Measurements from ENCODE around the gene DHX58.

DHX58 gene

DNA sequence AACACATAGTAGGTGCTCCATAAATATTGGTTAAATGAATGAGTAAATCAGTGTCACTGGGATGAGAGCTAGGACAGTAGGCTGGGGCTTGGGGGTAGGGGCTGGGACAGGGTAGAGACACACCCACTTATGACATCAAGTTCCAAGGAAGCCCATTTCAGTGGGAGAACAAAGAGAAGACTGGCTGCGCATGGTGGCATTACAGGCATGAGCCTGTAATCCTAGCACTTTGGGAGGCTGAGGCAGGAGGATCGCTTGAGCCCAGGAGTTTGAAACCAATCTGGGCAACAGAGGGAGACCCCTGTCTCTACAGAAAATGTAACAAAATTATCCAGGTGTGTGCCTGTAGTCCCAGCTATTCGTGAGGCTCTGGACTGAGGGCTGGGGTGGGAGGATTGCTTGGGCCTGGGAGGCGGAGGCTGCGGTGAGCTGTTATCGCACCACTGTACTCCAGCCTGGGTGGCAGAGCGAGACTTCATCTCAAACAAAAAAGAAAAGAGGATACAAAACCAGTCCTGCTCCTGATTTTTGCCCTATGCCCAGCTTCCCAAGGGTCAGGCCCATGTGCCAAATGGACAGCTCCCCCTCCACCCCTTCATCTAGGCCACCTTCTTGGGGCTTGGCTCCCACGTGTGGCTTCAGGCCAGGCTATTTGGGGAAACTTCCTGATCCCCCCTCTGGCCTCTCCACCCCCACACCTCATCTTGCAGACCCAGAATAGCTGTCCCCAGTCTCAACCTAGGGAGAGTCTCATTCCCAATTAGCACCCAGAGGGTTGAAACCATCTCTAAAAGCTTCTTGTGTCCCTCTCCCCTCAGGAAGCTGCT lies 21.3 kb downstream of the DHX58 start:
- H3K4me1 Mint-ChIP-seq (ENCODE audit: low read depth): no peaks in the 10 kb centered on the region
- H3K9me3 Mint-ChIP-seq: no peaks in the 10 kb centered on the region
- peaks cover 8% of the 10 kb centered on the region for H3K27me3 Mint-ChIP-seq
- no peak overlapping the region for H3K4me3 Mint-ChIP-seq
- DNase-seq: no peak
- no peak overlapping the region for H3K27ac Mint-ChIP-seq
- H3K36me3 Mint-ChIP-seq (ENCODE audit: low read depth): no peaks in the 10 kb centered on the region

DNA sequence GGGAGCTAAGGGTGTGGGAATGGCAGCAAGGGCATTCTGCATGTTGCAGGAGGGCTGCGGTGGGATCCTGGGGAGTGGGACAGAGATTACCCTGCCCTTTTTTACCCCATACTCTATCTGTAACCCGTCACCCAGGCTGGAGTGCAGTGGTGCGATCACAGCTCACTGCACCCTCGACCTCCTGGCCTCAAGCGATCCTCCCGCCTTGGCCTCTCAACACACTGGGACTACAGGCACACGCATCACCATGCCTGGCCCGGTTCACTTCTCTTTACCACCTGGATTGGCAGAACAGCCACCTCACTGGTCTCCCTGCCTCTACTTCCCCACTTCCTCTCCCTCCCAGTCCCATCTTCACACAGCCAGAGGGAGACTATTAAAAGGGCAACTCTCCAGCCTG lies 23.8 kb downstream of the DHX58 start:
- H3K9me3 Mint-ChIP-seq: no peaks in the 10 kb centered on the region
- H3K4me1 Mint-ChIP-seq (ENCODE audit: low read depth): no peaks in the 10 kb centered on the region
- no peak for DNase-seq
- H3K36me3 Mint-ChIP-seq (ENCODE audit: low read depth): no peaks in the 10 kb centered on the region
- no peak overlapping the region for H3K27ac Mint-ChIP-seq
- peaks cover 8% of the 10 kb centered on the region for H3K27me3 Mint-ChIP-seq
- no peak overlapping the region for H3K4me3 Mint-ChIP-seq

DNA sequence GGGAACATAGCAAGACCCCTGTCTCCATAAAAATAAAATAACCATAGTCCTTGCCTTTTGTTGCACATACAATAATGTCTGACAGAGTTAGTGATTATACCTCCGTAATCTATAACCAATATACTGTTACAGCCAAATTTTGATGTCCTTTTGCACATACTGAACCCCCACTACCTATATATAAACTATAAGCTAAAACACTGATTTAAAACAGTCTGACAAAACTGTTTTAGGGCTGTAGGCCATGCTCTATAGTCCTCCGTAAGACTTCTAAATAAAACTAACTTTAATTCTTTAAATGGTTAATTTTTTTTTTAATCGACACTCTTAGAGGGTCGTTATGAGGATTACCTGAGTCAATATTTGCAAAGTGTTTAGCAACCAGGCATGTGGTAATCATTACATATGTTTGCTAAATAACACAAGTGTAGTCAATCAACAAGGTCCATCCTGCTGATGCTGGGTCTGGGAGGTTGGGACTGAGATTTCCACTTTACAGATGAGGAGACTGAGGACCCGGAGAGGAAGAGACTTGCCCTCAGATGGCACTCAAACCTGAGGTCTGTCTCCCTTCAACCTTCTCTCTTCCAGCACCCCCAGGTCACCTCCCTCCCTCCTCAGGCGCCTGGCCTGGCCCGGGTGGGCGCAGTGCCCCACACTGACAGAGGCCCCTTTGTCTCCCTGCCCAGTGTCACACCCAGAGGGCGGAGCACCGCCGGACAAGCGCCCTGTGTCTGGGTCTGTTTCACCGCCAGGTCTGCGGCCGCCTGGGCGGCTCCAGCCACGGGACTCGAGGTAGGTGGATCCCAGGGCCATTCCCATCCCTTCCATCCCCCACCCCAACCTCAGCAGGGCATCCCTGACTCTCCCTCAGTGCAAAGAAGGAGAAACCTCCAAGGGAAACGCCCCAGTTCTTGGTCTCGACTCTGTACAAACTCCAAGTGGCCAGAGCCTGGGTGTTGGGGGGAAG lies 24.5 kb downstream of the DHX58 start:
- Mint-ChIP-seq H3K27ac (no peak overlapping the region), H3K9me3 (no peaks in the 10 kb centered on the region), H3K4me3 (no peak overlapping the region), H3K36me3 (ENCODE audit: low read depth) (no peaks in the 10 kb centered on the region), H3K27me3 (peaks cover 8% of the 10 kb centered on the region), H3K4me1 (ENCODE audit: low read depth) (no peaks in the 10 kb centered on the region)
- DNase-seq: no peak

DNA sequence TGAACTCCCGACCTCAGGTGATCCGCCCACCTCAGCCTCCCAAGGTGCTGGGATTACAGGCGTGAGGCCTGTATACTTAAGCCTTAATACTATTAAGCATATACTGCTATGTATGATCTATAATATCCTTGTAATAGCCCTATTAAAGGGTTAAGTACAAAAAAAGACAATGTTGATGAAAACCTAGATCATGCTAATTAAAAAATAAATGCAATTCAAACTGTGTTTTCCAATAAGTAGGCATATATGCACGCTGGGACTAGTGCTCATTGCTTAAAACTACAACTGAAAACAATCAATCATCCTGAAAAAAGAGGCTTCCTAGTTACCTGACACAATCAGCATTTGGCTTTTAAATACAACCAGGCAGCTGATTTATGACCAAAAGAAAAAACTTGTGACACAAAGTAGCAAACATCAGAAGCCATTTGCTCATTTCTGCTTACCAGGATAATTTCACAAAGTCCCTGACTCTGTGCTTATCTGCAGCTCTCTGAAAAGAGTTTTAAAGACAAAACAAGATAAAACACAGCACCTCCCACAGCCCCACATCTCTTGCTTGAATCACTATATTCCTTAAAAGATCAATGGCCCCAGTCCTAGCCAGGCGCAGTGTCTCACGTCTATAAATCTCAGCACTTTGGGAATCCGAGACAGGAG lies 25.3 kb downstream of the DHX58 start:
- Mint-ChIP-seq H3K36me3 (ENCODE audit: low read depth) (no peaks in the 10 kb centered on the region), H3K4me1 (ENCODE audit: low read depth) (no peaks in the 10 kb centered on the region), H3K9me3 (no peaks in the 10 kb centered on the region), H3K27ac (no peak overlapping the region), H3K27me3 (peaks cover 8% of the 10 kb centered on the region), H3K4me3 (no peak overlapping the region)
- DNase-seq: no peak

DNA sequence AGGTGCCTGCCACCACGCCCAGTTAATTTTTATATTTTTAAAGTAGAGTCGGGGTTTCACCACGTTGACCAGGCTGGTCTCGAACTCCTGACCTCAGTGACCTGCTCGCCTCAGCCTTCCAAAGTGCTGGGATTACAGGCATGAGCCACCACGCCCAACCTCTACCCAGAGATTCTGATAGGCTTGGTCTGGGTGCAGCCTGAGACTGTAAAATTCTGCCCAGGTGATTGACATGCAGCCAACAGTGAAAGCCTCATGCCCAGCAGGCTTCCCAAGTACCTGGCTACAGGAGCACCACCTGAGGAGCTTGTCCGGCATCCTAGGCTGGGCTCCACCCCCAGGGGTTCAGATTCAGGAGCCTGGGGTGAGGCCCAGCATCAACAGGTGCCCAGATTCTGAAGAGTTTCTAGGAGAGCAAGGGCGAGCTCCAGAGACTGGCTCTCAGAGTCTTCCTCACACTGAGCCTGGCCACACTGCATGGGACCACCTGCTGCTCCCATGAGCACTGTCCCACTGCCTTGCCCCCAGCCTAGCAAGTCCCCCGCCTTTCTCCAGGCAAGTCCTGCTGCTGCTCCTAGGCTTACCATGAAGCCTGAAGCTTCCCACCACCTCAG lies 30.9 kb downstream of the DHX58 start:
- Mint-ChIP-seq H3K9me3 (no peaks in the 10 kb centered on the region), H3K27ac (no peak overlapping the region), H3K36me3 (ENCODE audit: low read depth) (no peaks in the 10 kb centered on the region), H3K27me3 (no peaks in the 10 kb centered on the region), H3K4me3 (no peak overlapping the region), H3K4me1 (ENCODE audit: low read depth) (no peaks in the 10 kb centered on the region)
- no peak for DNase-seq

DNA sequence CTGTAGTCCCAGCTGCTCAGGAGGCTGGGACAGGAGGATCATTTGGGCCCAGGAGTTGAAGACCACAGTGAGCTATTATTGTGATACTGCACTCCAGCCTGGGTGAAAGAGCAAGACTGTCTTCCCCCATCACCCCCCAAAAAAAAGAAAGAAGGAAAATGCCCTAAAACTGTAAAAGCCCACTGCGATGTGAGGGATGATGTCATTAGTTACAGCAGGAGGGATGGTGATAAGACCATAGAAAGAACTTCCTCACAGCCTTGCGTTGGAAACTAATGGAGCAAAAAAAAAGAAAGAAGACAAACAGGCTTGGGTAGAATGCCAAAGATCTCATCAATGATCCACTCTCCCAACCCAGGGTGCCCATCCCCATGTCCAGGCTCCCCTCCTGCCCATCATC lies 33.0 kb downstream of the DHX58 start:
- DNase-seq: no peak
- Mint-ChIP-seq H3K4me1 (ENCODE audit: low read depth) (no peaks in the 10 kb centered on the region), H3K27me3 (peaks cover 2% of the 10 kb centered on the region), H3K9me3 (no peaks in the 10 kb centered on the region), H3K27ac (no peak overlapping the region), H3K4me3 (no peak overlapping the region), H3K36me3 (ENCODE audit: low read depth) (no peaks in the 10 kb centered on the region)

DNA sequence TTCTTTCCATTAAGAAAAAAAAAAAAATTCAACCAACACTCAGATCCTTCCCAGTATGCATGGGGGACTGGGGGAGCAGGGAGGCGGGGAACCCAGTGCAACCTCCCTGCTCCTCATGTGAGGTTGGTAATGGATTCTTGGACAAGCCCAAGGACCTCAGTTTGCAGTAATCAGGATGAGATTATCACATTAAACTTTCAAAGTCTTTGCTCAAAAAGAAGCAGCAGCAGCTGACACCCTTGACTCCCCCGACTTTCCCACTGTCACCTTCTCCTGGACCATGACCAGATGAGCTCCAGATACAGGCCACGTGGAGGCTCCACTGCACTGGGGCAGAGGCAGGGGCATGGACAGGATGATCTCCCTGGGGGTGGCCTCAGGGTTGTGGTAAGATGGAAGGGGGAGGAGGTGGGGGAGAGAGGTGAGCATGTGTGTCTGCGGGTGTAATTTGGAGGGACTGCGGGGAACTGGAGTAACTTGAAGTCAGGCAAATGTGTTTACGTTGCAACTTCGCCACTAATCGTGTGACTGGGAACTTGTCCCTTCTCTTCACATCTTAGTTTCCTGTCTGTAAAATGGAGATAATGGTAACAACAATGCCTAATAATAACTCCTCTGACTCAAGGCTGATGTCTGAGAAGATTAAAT lies 34.0 kb downstream of the DHX58 start:
- Mint-ChIP-seq H3K9me3 (no peaks in the 10 kb centered on the region), H3K27me3 (peaks cover 10% of the 10 kb centered on the region), H3K36me3 (ENCODE audit: low read depth) (no peaks in the 10 kb centered on the region), H3K27ac (no peak overlapping the region), H3K4me3 (no peak overlapping the region), H3K4me1 (ENCODE audit: low read depth) (no peaks in the 10 kb centered on the region)
- no peak for DNase-seq

DNA sequence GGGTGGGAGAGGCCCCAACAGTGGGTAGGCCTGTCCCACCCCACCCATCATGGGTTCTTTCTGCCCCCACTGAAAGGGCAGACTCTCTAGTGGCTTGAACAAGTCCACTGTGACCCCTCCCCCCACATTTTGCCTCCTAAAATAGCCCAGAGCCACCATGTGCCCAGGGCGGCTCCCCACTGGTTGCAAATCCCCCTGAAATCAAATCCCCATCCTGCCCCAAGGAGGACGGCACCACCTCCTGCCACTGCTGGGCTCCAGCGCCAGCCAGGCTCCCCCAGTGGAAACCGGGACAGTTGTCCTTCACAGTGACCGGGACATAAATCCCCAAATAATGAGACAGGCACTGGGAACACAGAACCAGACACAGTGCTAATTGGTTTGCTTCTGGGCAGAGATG lies 34.8 kb downstream of the DHX58 start:
- no peaks in the 10 kb centered on the region for H3K36me3 Mint-ChIP-seq (ENCODE audit: low read depth)
- peaks cover 17% of the 10 kb centered on the region for H3K27me3 Mint-ChIP-seq
- H3K9me3 Mint-ChIP-seq: no peaks in the 10 kb centered on the region
- H3K4me3 Mint-ChIP-seq: no peak overlapping the region
- peaks cover 2% of the 10 kb centered on the region for H3K4me1 Mint-ChIP-seq (ENCODE audit: low read depth)
- no peak for DNase-seq
- H3K27ac Mint-ChIP-seq: no peak overlapping the region

DNA sequence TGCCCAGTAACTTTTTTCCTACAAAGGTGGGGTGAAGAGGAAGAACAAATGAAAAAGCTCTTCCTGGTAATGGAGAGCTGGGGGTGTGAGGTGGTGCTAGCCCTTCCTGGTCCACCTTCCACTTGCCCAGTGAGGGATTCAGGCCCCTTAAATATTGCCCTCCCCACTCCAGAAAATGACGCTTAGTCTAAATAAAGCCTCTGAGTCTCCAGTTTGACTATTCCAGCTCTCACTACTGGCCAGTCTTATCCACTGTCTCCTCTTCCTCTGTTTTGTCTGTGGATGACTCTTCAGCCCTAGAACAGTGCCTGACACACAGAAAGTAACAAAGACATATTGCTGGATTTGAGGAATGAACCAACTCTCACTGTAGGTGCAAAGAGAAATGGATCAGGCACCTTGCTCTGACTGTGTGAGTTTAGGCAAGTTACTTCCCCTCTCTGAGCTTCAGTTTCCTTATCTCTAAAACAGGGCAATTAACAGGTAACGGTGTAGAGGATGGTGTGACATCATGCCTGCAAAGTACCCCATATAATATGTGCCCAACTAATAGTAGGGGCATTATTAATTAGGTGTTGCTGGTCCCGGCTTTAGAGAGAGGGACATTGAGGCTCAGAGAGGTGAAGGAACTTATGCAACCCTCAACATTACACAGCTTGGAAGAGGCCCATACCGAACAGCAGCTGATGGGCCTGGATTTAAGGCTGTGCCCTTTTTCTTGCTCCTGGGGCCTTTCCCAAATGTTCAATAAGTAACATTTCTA lies 35.5 kb downstream of the DHX58 start:
- H3K27ac Mint-ChIP-seq: no peak overlapping the region
- H3K36me3 Mint-ChIP-seq (ENCODE audit: low read depth): no peaks in the 10 kb centered on the region
- H3K4me3 Mint-ChIP-seq: no peak overlapping the region
- peaks cover 20% of the 10 kb centered on the region for H3K27me3 Mint-ChIP-seq
- peaks cover 5% of the 10 kb centered on the region for H3K4me1 Mint-ChIP-seq (ENCODE audit: low read depth)
- no peaks in the 10 kb centered on the region for H3K9me3 Mint-ChIP-seq
- no peak for DNase-seq

DNA sequence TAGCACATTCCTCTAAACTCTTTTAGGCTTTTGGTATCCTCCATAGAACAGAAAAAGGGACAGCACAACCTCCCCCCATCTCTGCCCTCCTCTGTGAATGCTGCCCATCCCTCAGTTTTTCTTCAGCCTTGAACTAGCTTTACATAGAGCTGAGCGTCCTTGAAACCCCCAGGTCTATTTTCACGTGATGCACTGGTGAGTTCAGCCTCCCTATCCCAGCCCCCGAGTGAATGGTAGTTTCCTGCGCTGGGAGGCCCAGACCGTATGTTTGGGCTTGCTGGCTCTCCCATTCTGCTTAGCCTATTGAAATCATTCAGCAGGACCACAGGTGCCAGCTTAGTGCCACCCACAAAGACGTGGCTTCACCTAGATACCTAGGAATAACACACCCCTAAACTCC lies 36.7 kb downstream of the DHX58 start:
- peaks cover 10% of the 10 kb centered on the region for H3K4me1 Mint-ChIP-seq (ENCODE audit: low read depth)
- H3K36me3 Mint-ChIP-seq (ENCODE audit: low read depth): no peaks in the 10 kb centered on the region
- no peak overlapping the region for H3K27ac Mint-ChIP-seq
- DNase-seq: no peak
- no peaks in the 10 kb centered on the region for H3K9me3 Mint-ChIP-seq
- H3K27me3 Mint-ChIP-seq: peaks cover 30% of the 10 kb centered on the region
- no peak overlapping the region for H3K4me3 Mint-ChIP-seq

DNA sequence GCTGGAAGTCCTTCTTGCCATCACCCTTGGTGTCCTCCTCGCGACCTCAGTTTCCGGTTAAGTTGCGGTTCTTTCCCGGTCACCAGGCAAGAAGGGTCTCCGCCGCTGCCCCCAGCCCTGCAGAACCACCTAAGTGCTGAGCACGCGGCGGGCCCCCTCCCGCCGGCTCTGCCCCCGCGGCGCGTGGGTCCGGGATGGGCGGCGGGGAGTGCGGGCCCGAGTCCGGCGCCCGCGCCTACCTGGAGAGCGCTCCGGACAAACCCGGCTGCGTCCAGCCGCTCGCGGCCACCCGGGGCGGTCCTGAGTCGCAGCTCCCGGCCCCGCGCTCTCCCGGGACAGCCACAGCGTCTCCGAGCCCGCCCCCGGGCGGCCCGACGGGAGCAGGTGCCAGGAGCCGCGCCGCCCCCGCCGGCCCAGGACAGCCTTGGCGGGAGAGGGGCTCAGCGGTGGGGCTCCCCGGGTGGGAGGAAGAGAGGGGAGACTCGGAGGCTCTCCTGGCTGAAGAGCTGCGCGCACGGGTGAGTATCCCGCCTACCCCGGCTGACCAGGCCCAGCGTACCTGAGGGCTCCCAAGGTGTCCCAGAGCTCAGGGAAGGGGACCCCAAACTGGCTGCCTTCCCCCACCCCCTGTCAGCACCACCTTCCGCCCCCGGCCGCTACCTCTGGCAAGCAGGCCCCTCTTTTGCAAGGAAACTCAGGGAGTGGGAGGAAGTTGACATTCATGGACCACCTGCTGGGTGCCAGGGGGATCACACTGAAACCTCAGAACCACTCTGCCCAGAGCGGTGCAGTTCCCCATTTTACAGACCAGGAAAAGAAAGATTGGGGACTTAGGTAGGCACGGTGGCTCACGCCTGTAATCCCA lies 40.0 kb downstream of the DHX58 start:
- peak overlapping the region; percentile 61 for H3K4me3 Mint-ChIP-seq
- peaks cover 10% of the 10 kb centered on the region for H3K4me1 Mint-ChIP-seq (ENCODE audit: low read depth)
- DNase-seq: peak; percentile 37
- H3K36me3 Mint-ChIP-seq (ENCODE audit: low read depth): no peaks in the 10 kb centered on the region
- H3K27me3 Mint-ChIP-seq: peaks cover 33% of the 10 kb centered on the region
- H3K27ac Mint-ChIP-seq: no peak overlapping the region
- no peaks in the 10 kb centered on the region for H3K9me3 Mint-ChIP-seq

DNA sequence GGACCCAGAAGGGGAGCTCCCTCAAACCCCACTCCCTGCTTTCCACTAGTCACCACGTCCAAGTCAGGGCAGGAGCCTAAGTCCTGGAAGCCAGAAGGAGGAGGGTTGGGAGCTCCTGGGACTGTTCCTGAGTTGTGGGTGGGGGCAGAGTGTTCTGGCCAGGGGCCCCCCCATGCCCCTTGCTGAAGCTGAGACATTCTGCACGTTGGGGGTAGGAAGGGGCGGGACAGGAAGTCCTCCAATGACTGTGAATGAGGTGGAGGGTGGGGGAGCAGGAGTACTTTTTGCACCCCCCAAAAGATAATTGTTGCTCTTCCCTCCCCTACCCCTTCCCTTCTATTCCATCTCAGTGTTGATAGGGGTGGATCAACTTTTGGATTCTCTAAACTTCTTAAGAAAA lies 40.7 kb downstream of the DHX58 start:
- Mint-ChIP-seq H3K9me3 (no peaks in the 10 kb centered on the region), H3K27ac (no peak overlapping the region), H3K36me3 (ENCODE audit: low read depth) (no peaks in the 10 kb centered on the region), H3K27me3 (peaks cover 33% of the 10 kb centered on the region), H3K4me3 (peak overlapping the region; percentile 61), H3K4me1 (ENCODE audit: low read depth) (peaks cover 10% of the 10 kb centered on the region)
- no peak for DNase-seq

DNA sequence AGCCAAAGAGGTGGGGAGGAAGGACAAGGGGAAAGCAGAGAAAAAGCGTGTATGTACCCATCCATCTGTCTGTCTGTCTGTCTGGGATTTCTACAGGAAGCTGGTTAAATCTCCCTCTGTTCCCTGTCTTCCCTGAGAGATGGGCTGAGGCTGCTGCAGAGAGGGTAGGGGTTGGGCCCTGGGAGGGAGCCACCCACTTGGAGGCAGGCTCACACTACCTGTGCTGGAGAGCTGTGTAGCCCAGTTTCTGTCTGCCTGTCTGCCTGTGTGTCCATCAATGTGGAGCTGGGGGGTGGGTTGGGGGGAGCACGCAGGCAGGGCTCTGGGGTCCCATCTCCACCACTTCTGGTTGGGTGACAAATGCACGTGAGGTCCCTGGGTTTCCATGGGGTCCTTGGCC lies 43.5 kb downstream of the DHX58 start:
- Mint-ChIP-seq H3K36me3 (ENCODE audit: low read depth) (no peaks in the 10 kb centered on the region), H3K9me3 (no peaks in the 10 kb centered on the region), H3K4me3 (no peak overlapping the region), H3K4me1 (ENCODE audit: low read depth) (peaks cover 22% of the 10 kb centered on the region), H3K27ac (no peak overlapping the region), H3K27me3 (peaks cover 29% of the 10 kb centered on the region)
- no peak for DNase-seq

All from activated T-cell treated with anti-CD3 and anti-CD28 coated beads, Interleukin-2, amount 50 U/mL, for 24 hours (primary cell).